Measurements from ENCODE around the gene APBB2.

Gene APBB2

DNA sequence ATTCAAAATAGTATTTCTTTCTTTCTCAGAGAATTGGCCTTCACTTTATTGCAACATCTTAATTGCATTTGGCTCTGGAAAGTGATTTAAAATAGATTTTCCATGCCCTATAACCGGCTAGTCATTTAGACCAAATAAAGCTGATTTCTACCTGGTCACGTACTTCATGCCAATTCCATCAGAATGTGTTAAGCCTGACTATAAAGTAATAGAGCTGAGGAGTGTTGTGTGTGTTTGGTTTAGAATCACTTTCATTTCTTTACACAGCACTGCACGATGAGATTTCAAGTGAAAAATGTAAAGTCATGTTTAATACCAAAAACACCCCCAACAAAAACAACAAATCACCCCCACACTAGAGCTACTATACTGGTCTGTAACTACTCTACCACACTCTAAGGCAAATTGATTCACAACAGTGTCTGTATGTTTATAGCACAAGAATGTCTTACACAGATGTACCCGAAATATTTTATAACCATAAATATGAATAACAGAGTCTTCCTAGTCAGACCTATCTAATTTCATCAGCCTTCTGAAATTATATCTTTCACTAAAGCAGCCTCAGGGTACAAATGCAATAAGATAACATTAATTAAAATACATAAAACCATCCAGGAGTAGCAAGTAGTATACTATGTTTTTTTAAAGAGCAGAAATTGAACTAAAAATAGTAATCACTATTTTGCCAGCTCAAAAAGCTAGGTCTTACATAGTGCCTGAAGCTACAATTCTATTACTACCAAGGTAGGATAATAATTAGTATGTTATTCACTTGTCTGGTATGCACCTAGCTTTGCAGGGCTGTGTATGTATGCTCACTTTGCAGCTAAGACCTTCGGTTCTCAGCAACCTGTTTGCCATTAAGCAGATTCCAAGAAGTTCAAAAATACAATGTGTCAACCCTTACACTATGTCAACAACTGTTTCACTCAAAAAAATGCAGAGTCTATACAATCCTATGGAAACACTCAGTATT, 28.4 kb downstream of the APBB2 start:
- no peak for DNase-seq

GRCh38 chr4:41184009-41184408, 30.3 kb downstream of the APBB2 start:
- no peak for DNase-seq

DNA sequence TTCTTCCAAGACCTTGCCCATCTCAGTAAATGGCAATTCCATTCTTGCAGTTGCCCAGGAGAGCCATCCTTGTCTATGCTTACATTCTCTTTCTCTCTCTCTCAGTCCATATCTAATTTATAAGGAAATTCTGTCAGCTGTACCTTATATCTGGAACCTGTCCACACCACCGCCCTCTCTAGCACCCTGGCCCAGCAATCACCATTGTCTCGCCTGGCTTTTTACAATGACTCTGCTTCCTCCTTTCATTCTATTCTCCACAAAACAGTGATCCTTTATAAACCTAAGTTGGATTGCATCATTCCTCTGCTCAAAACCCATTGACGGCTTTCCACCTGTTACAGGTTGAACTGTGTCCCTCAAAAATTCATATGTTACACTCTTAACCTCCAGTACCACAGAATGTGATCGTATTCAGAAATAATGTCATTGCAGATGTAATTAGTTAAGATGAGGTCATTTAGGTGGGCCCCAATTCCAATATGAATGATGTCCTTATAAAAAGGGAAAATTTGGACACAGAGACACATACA, 31.3 kb downstream of the APBB2 start:
- DNase-seq = no peak

GRCh38 chr4:41181037-41181436, 33.3 kb downstream of the APBB2 start:
- no peak for DNase-seq

GRCh38 chr4:41179498-41180195, 34.7 kb downstream of the APBB2 start:
- no peak for DNase-seq

- DNase-seq = no peak
Observed at GRCh38 chr4:41178372-41179370, 35.7 kb downstream of the APBB2 start.

DNA sequence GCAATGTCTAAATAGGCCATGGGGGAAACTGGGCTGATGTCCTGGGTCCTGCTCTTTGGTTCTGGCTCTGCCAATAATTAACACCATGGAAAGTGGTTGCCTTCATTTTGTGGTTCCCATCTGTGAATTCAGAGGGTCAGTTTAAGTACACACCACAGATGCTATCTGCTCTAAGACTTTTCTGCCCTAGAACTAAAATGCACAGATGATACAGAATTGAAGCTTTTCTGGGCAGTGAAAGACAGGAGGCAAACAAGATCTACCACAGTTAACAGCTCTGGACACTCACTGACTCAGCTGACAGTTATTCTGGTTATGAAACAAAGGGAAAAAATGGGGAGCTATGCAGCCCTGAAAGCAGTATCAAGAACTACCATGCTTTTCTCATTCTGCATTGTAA, 37.3 kb downstream of the APBB2 start:
- no peak for DNase-seq

GRCh38 chr4:41176340-41176739, 38.0 kb downstream of the APBB2 start:
- DNase-seq = no peak

- no peak for DNase-seq
Observed at GRCh38 chr4:41175794-41176193, 38.5 kb downstream of the APBB2 start.

GRCh38 chr4:41174444-41174843, 39.9 kb downstream of the APBB2 start:
- no peak for DNase-seq

DNA sequence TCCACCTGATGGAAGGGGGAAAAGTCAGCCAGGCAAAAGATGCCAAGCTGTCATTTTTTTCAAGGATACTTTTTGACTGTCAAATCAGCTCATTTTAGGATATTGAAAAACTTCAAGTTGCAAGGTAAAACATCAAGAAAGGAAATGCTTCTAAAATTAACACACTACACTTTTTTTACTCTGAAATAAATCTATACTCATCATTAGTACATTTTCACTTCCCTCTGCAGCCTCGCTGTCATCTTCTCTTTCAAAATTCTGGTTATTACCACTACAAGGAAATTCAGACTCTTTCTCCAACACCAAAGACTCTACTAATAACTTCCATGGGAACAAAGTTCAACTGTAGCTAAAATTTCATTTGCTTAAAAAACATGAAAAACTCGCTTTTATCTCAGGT, 41.6 kb downstream of the APBB2 start:
- DNase-seq = no peak

GRCh38 chr4:41169256-41169800, 45.0 kb downstream of the APBB2 start:
- DNase-seq = peak; percentile 63

DNA sequence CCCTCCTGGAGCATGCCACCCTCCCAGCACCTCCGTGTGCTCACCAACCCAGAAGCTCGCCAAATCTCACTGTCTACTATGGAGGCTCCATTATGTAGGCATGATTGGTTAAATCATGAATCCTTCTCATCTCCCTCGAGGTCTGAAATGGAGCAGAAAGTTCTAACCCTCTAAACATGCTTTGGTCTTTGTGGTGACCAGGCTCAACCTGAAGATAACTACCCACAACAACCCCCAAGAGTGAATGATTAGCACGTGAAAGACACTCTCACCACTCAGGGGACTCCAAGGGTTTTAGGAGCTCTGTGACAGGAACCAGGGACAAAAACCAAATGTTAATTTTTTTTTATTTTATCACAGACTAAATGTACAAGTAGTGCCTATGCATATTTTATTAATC, 47.2 kb downstream of the APBB2 start:
- no peak for DNase-seq

GRCh38 chr4:41164405-41164804, 49.9 kb downstream of the APBB2 start:
- DNase-seq = no peak

DNA sequence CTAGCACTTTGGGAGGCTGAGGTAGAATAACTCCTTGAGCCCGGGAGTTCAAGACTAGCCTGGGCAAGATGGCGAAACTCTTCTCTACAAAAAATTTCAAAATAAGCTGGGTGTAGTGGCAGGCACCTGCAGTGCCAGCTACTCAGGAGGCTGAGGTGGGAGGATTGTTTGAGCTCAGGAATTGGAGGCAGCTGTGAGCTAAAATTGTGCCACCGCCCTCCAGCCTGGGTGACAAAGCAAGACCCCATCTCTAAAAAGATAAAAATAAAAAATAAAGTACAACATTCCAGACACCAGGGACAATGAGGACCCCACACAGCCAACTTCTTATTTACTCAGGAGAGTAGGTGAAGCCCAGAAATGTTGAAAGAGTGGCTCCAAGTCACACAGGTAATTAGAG, 53.0 kb downstream of the APBB2 start:
- no peak for DNase-seq

GRCh38 chr4:41160856-41161255, 53.5 kb downstream of the APBB2 start:
- no peak for DNase-seq

DNA sequence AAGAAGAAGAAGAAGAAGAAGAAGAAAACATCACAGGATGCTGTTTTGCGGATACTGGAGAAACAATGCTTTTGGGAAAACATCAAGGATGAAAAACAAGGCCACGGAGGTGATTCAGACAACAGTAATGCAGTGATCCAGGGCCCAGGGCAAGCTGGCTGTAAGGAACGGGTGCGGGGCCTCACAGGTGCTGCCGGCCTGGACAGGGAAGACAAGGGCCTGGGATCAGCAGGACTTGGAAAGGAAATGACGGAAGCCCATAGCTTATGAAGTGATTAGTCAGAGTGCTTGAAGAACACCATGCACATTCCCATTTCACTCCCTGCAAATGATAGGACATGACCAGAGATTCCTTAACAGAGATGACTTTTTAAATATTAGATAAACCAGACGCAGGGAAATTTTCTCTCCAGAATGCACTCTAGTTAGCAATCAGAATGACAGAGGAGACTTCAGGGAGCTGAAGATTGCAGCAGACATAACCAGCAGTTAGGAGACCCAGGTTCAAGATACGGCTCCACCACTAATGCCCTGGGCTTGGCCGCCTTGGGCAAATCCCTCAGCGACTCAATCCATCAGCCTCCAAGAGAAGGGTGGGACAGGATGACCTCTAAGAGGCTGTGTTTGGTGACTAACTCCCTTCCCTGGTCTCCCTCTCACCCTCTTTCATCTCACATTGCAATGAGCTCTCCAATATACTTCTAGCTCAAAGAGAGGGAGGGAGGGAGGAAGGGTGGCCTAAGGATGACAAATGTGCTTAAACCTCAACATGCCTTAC, 54.1 kb downstream of the APBB2 start:
- no peak for DNase-seq

DNA sequence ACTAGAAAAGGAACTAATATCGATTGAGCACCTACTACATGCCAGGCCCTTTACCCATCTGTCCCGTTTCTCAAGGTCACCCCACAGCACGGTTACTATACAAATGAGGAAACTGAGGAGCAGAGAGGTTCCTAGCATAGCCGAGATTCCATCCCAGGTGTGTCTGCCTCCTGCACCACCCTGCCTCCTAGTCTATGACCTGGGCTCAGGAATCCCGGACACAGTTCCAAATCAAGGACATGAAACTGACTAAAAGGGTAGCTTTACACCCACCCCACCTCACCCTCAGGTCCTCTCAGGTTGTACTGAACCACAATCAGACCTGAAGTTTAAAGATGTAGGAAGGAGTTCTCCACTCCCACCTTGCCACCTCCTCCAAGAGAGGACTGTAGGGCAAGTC, 55.6 kb downstream of the APBB2 start:
- DNase-seq = no peak

DNA sequence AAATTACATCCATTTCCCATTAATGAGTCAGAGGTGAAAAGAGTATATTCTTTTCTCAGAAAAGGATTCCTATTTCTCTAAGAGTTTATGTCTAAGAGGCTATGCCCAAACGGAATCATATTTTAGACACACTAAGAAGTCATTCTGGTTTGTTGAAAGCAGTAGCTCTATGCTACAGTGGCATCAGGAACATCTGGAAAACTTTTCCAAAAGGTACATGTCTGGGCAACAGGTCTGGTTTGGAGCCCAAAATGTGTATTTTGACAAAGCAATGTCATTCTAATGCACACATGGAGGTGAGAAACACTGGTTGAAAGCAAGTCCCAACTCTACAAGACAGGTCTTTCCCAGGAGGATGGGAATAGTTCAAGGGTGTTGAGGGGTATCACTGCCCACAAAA, 56.1 kb downstream of the APBB2 start:
- no peak for DNase-seq

DNA sequence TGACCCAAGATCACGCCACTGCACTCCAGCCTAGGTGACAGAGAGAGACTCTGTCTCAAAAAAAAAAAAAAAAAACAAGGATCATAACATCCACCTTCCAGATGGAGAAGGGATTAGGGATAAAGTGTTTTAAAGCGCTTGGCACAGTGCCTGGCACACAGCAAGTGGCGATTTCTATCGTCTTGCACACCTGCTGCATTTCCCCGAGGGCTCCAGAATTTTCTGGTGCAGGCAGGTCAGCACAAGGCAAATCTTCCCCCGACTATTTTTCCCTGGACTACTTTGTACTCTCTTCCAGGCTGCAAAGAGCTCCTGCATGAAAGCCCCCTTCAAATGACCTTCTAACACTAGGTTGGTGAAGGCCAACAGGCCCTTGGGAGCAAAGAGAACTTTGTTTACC, 57.3 kb downstream of the APBB2 start:
- DNase-seq = no peak

DNA sequence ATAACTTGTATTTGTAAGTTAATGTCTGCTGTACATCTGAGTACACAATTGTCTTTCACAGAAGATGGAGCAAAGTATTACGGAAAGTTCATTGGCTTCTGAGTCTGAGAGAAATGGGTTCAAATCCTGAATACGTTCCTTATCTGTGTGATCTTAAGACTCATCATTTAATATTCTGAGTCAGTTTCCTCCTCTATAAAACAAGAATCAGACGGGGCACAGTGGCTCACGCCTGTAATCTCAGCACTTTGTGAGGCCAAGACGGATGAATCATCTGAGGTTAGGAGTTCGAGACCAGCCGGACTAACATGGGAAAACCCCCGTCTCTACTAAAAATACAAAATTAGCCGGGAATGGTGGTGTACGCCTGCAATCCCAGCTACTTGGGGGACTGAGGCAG, 57.8 kb downstream of the APBB2 start:
- DNase-seq = no peak

Measured in NCI-H748 treated with DMSO at 0.1 percent for 48 hours (cell line).